RWPE2 (cell line): ENCODE results near the gene FAM3B.

Experiments
- ATAC-seq: fragments of 200-7000 bp; cut with Tn5 transposase; 3 replicates; pipeline ENCODE4 v1.9.1; 2021; ENCODE audit warnings: low read depth
- DNase-seq: peaks from one replicate; pipeline ENCODE4 v3.0.0-alpha.2; 2020; ENCODE audit warnings: low spot score
- H3K27ac ChIP-seq: fragments of 450-650 bp; 2 replicates; pipeline ENCODE4 v1.5.1; 2017; ENCODE audit warnings: mild to moderate bottlenecking; ENCODE audit not compliant: poor library complexity, severe bottlenecking
- H3K27me3 ChIP-seq: fragments of 250-450 bp; sonication (Bioruptor Pico); 2 replicates; pipeline ENCODE4 v1.5.1; 2021; ENCODE audit warnings: mild to moderate bottlenecking, moderate library complexity; ENCODE audit not compliant: insufficient read depth, poor library complexity, severe bottlenecking
- H3K36me3 ChIP-seq: fragments of 250-450 bp; sonication (Bioruptor Pico); 2 replicates; pipeline ENCODE4 v1.5.1; 2020; ENCODE audit warnings: low read depth, mild to moderate bottlenecking, moderate library complexity
- H3K4me1 ChIP-seq: fragments of 250-450 bp; sonication (Bioruptor Pico); 2 replicates; pipeline ENCODE4 v1.5.1; 2021; ENCODE audit warnings: mild to moderate bottlenecking, moderate library complexity; ENCODE audit not compliant: insufficient read depth, poor library complexity, severe bottlenecking
- H3K4me3 ChIP-seq: fragments of 250-450 bp; sonication (Bioruptor Pico); 2 replicates; pipeline ENCODE4 v1.5.1; 2021; ENCODE audit warnings: mild to moderate bottlenecking, moderate library complexity; ENCODE audit not compliant: severe bottlenecking
- H3K9me3 ChIP-seq: fragments of 250-450 bp; sonication (Bioruptor Pico); 2 replicates; pipeline ENCODE4 v1.5.1; 2021; ENCODE audit warnings: mild to moderate bottlenecking, moderate library complexity; ENCODE audit not compliant: severe bottlenecking
- TF ChIP-seq, protein P1 (sequence below): fragments of 450-650 bp; IDR thresholded peaks from one replicate; pipeline ENCODE4 v1.5.1; 2017; ENCODE audit warnings: mild to moderate bottlenecking, moderate library complexity; ENCODE audit not compliant: poor library complexity, severe bottlenecking

FAM3B gene

DNA sequence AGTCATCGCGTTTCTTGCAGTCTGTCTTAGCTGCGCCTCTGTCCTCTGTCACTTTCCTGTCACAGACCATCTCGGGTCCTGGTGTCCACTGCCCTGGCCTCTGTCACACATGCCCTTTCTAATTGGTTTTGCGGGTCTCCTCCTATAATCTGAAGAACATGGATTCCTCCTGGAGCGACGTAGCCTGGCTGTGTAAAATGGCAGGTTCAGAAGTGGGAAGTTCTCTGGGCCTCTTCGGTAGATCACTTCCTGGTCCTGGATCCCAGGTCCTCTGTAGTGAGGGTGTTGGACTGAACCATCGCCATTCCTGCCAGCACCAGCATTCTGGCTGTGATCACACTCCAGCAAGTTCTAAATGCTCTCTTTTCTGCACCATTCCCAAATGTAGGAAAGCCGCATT lies 857 bp downstream of the FAM3B start:
- H3K27ac ChIP-seq: no peak overlapping the region
- no peak for ATAC-seq
- H3K9me3 ChIP-seq: no peaks in the 10 kb centered on the region

GRCh38 chr21:41318218-41318617 lies 1.6 kb downstream of the FAM3B start:
- no peaks in the 10 kb centered on the region for H3K36me3 ChIP-seq
- H3K4me3 ChIP-seq: no peak overlapping the region
- H3K4me1 ChIP-seq: no peaks in the 10 kb centered on the region
- ATAC-seq (no peak), DNase-seq (no peak)
- TF ChIP-seq, protein P1, sequence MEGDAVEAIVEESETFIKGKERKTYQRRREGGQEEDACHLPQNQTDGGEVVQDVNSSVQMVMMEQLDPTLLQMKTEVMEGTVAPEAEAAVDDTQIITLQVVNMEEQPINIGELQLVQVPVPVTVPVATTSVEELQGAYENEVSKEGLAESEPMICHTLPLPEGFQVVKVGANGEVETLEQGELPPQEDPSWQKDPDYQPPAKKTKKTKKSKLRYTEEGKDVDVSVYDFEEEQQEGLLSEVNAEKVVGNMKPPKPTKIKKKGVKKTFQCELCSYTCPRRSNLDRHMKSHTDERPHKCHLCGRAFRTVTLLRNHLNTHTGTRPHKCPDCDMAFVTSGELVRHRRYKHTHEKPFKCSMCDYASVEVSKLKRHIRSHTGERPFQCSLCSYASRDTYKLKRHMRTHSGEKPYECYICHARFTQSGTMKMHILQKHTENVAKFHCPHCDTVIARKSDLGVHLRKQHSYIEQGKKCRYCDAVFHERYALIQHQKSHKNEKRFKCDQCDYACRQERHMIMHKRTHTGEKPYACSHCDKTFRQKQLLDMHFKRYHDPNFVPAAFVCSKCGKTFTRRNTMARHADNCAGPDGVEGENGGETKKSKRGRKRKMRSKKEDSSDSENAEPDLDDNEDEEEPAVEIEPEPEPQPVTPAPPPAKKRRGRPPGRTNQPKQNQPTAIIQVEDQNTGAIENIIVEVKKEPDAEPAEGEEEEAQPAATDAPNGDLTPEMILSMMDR: no peak
- H3K9me3 ChIP-seq: no peaks in the 10 kb centered on the region
- no peak overlapping the region for H3K27ac ChIP-seq
- peaks cover 39% of the 10 kb centered on the region for H3K27me3 ChIP-seq

More for the DNA sequence above, 857 bp downstream of the FAM3B start:
- no peaks in the 10 kb centered on the region for H3K36me3 ChIP-seq
- H3K4me1 ChIP-seq: no peaks in the 10 kb centered on the region
- peaks cover 39% of the 10 kb centered on the region for H3K27me3 ChIP-seq
- DNase-seq: no peak
- H3K4me3 ChIP-seq: no peak overlapping the region
- TF ChIP-seq, protein P1: no peak

GRCh38 chr21:41319273-41319672 lies 2.7 kb downstream of the FAM3B start:
- H3K36me3 ChIP-seq: no peaks in the 10 kb centered on the region
- H3K4me1 ChIP-seq: no peaks in the 10 kb centered on the region
- no peaks in the 10 kb centered on the region for H3K9me3 ChIP-seq
- no peak overlapping the region for H3K27ac ChIP-seq
- DNase-seq (no peak), ATAC-seq (no peak)
- H3K27me3 ChIP-seq: peaks cover 36% of the 10 kb centered on the region
- H3K4me3 ChIP-seq: no peak overlapping the region
- TF ChIP-seq, protein P1: no peak

GRCh38 chr21:41321211-41321907 lies 4.8 kb downstream of the FAM3B start:
- Histone ChIP-seq H3K27me3 (peaks cover 22% of the 10 kb centered on the region), H3K36me3 (no peaks in the 10 kb centered on the region), H3K9me3 (no peaks in the 10 kb centered on the region), H3K27ac (no peak overlapping the region), H3K4me3 (no peak overlapping the region), H3K4me1 (no peaks in the 10 kb centered on the region)
- no peak for ATAC-seq
- no peak for DNase-seq
- TF ChIP-seq, protein P1: no peak

DNA sequence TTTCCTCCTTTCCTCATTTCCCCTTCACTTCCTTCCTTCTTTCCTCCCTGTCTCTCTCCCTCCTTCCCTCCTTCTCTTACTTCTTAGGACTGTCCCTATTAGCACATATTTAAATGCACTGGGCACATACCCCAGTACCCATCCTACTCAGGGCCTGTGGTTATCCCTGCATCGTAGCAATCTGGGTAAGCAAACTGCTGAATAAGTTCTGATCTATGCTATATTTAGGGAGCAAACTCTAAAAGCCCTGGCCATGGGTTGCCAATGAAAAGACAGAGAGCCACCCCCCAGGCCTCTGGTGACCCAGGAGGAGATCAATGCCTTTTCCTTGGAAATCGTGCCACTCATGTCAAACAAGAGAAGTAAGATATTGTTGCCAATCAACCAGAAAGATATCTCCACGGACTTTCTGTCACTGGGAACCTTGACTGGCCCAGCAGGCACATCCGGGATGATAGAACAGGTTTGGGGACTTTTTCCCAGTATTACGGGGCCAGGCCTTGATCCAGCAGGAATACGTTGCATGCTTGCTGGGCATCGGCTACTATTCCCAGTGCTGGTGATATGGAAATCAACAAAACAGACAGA lies 5.4 kb downstream of the FAM3B start:
- TF ChIP-seq, protein P1: no peak
- DNase-seq (no peak), ATAC-seq (no peak)
- H3K9me3 ChIP-seq: no peaks in the 10 kb centered on the region
- H3K36me3 ChIP-seq: no peaks in the 10 kb centered on the region
- no peak overlapping the region for H3K27ac ChIP-seq
- H3K4me1 ChIP-seq: no peaks in the 10 kb centered on the region
- H3K27me3 ChIP-seq: peaks cover 17% of the 10 kb centered on the region
- no peak overlapping the region for H3K4me3 ChIP-seq
